AG04450 (cell line): Measurements from ENCODE around the gene SPATA1. TPM values are rescaled to one million over a fixed set of nuclear protein-coding genes. Genes with fewer than 3 reads are reported as not detected.

Source experiments
- CTCF ChIA-PET: fragments of 300-600, 350-600 bp; formaldehyde crosslinking; extraction: SDS; loops from one replicate; lab custom pipeline; 2022; ENCODE audit warnings: antibody characterized with exemption, inconsistent platforms; lab: Charles Lee
- POLR2A ChIA-PET: fragments of 350-600 bp; formaldehyde crosslinking; extraction: SDS; loops from one replicate; lab custom pipeline; 2021; ENCODE audit warnings: antibody characterized with exemption, inconsistent platforms; lab: Yijun Ruan, JAX
- DNase-seq: peaks from one replicate; pipeline ENCODE4 v3.0.0-alpha.2; 2011; ENCODE audit warnings: low read depth, low spot score
- H3K27ac ChIP-seq: one replicate; pipeline ENCODE4 v1.5.1; 2012; ENCODE audit warnings: low read depth, low read length, control low read depth
- H3K27me3 ChIP-seq: one replicate; pipeline ENCODE4 v1.6.0; 2012; ENCODE audit warnings: low read length; ENCODE audit not compliant: control insufficient read depth, insufficient read depth
- H3K4me3 ChIP-seq: 2 replicates; pipeline ENCODE4 v1.5.1; 2011; ENCODE audit warnings: mild to moderate bottlenecking, low read depth, low read length, control low read depth
- H3K9me3 ChIP-seq: 2 replicates; pipeline ENCODE4 v1.5.1; 2012; ENCODE audit warnings: low read length; ENCODE audit not compliant: control insufficient read depth, insufficient read depth
- polyA plus RNA-seq: library from polyadenylated mRNA; depleted of rRNA; stranded (reverse); fragments of >200 nt; gene quantifications from 2 replicates; pipeline ENCODE4 v1.2.3, GENCODE V29; 2011
- TF ChIP-seq, protein P1 (sequence below): IDR thresholded peaks from 2 replicates; pipeline ENCODE4 v1.5.1; 2011; ENCODE audit warnings: low read depth, low read length, control low read depth, inconsistent platforms

SPATA1 gene
- polyA plus RNA-seq, 1 experiment, result 0.81 TPM

GRCh38 chr1:84488107-84488506 lies 18.1 kb upstream of the SPATA1 start:
- Histone ChIP-seq H3K27ac (no peak overlapping the region), H3K27me3 (no peaks in the 10 kb centered on the region), H3K9me3 (no peaks in the 10 kb centered on the region), H3K4me3 (no peak overlapping the region)
- no peak for DNase-seq
- TF ChIP-seq, protein P1, sequence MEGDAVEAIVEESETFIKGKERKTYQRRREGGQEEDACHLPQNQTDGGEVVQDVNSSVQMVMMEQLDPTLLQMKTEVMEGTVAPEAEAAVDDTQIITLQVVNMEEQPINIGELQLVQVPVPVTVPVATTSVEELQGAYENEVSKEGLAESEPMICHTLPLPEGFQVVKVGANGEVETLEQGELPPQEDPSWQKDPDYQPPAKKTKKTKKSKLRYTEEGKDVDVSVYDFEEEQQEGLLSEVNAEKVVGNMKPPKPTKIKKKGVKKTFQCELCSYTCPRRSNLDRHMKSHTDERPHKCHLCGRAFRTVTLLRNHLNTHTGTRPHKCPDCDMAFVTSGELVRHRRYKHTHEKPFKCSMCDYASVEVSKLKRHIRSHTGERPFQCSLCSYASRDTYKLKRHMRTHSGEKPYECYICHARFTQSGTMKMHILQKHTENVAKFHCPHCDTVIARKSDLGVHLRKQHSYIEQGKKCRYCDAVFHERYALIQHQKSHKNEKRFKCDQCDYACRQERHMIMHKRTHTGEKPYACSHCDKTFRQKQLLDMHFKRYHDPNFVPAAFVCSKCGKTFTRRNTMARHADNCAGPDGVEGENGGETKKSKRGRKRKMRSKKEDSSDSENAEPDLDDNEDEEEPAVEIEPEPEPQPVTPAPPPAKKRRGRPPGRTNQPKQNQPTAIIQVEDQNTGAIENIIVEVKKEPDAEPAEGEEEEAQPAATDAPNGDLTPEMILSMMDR, result no peak
- CTCF ChIA-PET, result interaction anchor here (1.1 kb wide), 1 partner anchor 284 kb away, joined by 3 read pairs; no protein-coding TSS in a partner anchor
- POLR2A ChIA-PET, result interaction anchor here (0.6 kb wide), 1 partner anchor 202 kb away, joined by 6 read pairs; the partner anchor contains the start of gene SSX2IP

DNA sequence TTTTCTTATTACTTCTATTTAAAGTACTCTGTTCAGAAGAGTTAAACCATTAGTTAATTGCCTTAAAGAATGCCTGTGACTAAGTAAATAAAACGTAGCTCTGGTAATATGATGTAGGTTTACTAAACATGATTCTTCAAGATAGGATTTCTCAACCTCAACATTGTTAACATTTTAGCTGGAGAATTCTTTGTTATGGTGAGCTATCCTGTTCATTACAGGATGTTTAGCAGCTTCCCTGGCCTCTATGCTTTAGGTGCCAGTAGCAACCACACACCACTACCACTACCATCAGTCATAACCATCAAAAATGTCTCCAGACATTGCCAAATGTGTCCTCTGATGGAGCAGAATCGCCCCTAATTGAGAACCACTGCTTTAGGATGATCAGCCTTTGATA lies 16.4 kb upstream of the SPATA1 start:
- DNase-seq, result no peak
- Histone ChIP-seq H3K9me3 (no peaks in the 10 kb centered on the region), H3K27me3 (no peaks in the 10 kb centered on the region), H3K4me3 (no peak overlapping the region), H3K27ac (no peak overlapping the region)
- TF ChIP-seq, protein P1, result no peak
- CTCF ChIA-PET, result interaction anchor here (0.9 to 1.4 kb wide), 2 partner anchors 56 to 349 kb away, joined by 4 read pairs; no protein-coding TSS in a partner anchor
- POLR2A ChIA-PET, result no interaction called here

GRCh38 chr1:84492726-84493125 lies 13.5 kb upstream of the SPATA1 start:
- DNase-seq, result no peak
- TF ChIP-seq, protein P1, result no peak
- POLR2A ChIA-PET, result no interaction called here

GRCh38 chr1:84493747-84494146 lies 12.4 kb upstream of the SPATA1 start:
- DNase-seq, result no peak
- TF ChIP-seq, protein P1, result no peak
- Histone ChIP-seq H3K9me3 (no peaks in the 10 kb centered on the region), H3K27ac (no peak overlapping the region), H3K27me3 (no peaks in the 10 kb centered on the region), H3K4me3 (no peak overlapping the region)
- ChIA-PET CTCF (interaction anchor here (0.6 to 0.9 kb wide), 2 partner anchors 60 to 723 kb away, joined by 4 to 5 read pairs; no protein-coding TSS in a partner anchor), POLR2A (no interaction called here)

More at GRCh38 chr1:84492726-84493125, 13.5 kb upstream of the SPATA1 start:
- CTCF ChIA-PET, result no interaction called here
- H3K4me3 ChIP-seq, result no peak overlapping the region
- no peak overlapping the region for H3K27ac ChIP-seq
- no peaks in the 10 kb centered on the region for H3K27me3 ChIP-seq
- H3K9me3 ChIP-seq, result no peaks in the 10 kb centered on the region

DNA sequence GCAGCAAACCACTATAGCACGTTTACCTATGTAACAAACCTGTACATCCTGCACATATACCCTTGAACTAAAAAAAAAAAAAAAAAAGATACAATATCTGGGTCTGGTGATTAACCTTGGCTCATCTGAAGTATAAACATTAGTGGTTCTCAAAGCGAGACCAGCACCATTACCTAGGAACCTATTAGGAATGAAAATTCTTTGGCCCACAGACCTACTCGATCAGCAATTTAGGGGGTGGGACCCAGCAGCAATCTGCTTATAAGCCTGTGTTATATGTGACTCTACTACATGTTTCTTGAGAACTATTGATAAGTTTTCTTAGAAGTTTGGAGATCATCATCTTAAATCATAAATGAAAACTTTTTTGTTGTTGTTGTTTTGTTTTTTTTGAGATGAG lies 9.7 kb upstream of the SPATA1 start:
- ChIA-PET POLR2A (interaction anchor here (0.6 kb wide), 1 partner anchor 121 kb away, joined by 3 read pairs; no protein-coding TSS in a partner anchor), CTCF (no interaction called here)
- no peaks in the 10 kb centered on the region for H3K9me3 ChIP-seq
- TF ChIP-seq, protein P1, result no peak
- DNase-seq, result no peak
- H3K27me3 ChIP-seq, result no peaks in the 10 kb centered on the region
- no peak overlapping the region for H3K27ac ChIP-seq
- H3K4me3 ChIP-seq, result no peak overlapping the region
